Measurements from ENCODE around the gene ST6GALNAC6.

DNA sequence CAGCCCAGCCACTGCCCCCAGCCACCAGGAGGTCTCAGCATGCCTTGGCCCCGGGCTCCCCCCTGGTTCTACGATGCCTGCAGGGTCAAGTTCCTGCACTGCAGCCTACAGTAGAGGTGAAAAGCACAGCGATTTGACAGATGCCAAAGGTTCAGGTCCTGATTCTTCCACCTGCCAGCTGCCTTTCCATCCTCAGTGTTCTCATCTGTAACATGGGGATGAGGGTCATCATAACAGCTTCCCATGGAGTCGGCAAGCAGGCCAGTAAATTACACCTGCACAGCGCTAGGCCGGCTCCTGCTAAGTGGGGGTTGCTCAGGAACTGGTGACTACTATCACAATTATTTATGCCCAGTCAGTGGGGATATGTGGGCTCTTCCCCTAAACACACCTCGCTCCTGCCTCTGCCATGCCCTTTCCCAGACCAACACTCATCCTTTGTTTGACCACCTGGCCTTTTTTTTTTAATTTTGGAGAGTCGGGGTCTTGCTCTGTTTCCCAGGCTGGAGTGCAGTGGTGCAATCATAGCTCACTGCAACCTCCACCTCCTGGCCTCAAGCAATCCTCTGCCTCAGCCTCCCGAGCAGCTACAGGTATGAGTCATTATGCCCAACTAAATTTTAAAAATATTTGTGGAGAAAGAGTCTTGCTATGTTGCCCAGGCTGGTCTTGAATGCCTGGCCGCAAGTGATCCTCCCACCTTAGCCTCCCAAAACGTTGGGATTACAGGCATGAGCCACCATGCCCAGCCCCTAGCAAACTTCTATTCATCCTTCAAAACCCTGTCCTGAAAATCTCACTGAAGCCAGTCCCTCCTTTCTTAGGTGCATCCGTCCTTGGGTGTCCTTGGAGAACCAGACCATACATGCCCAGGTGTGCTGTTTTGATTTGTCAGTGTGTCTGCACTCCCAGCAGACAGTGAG, 51.3 kb downstream of the ST6GALNAC6 start:
- TF ChIP-seq, protein P1, sequence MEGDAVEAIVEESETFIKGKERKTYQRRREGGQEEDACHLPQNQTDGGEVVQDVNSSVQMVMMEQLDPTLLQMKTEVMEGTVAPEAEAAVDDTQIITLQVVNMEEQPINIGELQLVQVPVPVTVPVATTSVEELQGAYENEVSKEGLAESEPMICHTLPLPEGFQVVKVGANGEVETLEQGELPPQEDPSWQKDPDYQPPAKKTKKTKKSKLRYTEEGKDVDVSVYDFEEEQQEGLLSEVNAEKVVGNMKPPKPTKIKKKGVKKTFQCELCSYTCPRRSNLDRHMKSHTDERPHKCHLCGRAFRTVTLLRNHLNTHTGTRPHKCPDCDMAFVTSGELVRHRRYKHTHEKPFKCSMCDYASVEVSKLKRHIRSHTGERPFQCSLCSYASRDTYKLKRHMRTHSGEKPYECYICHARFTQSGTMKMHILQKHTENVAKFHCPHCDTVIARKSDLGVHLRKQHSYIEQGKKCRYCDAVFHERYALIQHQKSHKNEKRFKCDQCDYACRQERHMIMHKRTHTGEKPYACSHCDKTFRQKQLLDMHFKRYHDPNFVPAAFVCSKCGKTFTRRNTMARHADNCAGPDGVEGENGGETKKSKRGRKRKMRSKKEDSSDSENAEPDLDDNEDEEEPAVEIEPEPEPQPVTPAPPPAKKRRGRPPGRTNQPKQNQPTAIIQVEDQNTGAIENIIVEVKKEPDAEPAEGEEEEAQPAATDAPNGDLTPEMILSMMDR (IDR thresholded peaks at IDR 0.05): no peak
- no peak for TF ChIP-seq POLR2A (IDR thresholded peaks at IDR 0.05)
